HG03354 (cell line): ENCODE measurements around the gene CALD1.

Experiments used
- ATAC-seq: cut with Tn5 transposase; IDR thresholded peaks from one replicate; pipeline ENCODE4 v1.9.1; 2021; ENCODE audit warnings: mild to moderate bottlenecking; ENCODE audit not compliant: unreplicated experiment, poor library complexity, severe bottlenecking

The CALD1 gene

GRCh38 chr7:134778941-134779740 is at the start of gene CALD1:
Gene CALD1 (plus strand): TSS chr7:134779634. CDS start chr7:134867734, 88,100 bp downstream.
- ATAC-seq: no peak

- no peak for ATAC-seq
Measured at GRCh38 chr7:134729895-134730294, 49.5 kb upstream of the CALD1 start.

- ATAC-seq: no peak
Measured at GRCh38 chr7:134730411-134730829, 49.0 kb upstream of the CALD1 start.

- no peak for ATAC-seq
Measured at GRCh38 chr7:134731616-134732015, 47.8 kb upstream of the CALD1 start.

- no peak for ATAC-seq
Measured at GRCh38 chr7:134732728-134733127, 46.7 kb upstream of the CALD1 start.

GRCh38 chr7:134736381-134736780 is 43.1 kb upstream of the CALD1 start:
- no peak for ATAC-seq

GRCh38 chr7:134737566-134738345 is 41.7 kb upstream of the CALD1 start:
- ATAC-seq: no peak

GRCh38 chr7:134739362-134739761 is 40.1 kb upstream of the CALD1 start:
- no peak for ATAC-seq

GRCh38 chr7:134740376-134740775 is 39.1 kb upstream of the CALD1 start:
- ATAC-seq: no peak

- no peak for ATAC-seq
Measured at GRCh38 chr7:134741907-134742635, 37.4 kb upstream of the CALD1 start.

- no peak for ATAC-seq
Measured at GRCh38 chr7:134742688-134743350, 36.6 kb upstream of the CALD1 start.

- no peak for ATAC-seq
Measured at GRCh38 chr7:134744569-134744968, 34.9 kb upstream of the CALD1 start.

GRCh38 chr7:134747326-134747725 is 32.1 kb upstream of the CALD1 start:
- no peak for ATAC-seq

- ATAC-seq: peak; percentile 86
Measured at GRCh38 chr7:134750083-134751062, 29.1 kb upstream of the CALD1 start.

- no peak for ATAC-seq
Measured at GRCh38 chr7:134752006-134752760, 27.3 kb upstream of the CALD1 start.

GRCh38 chr7:134755422-134756022 is 23.9 kb upstream of the CALD1 start:
- ATAC-seq: no peak

- no peak for ATAC-seq
Measured at GRCh38 chr7:134757938-134758337, 21.5 kb upstream of the CALD1 start.

- no peak for ATAC-seq
Measured at GRCh38 chr7:134758981-134759380, 20.5 kb upstream of the CALD1 start.
